Endothelial cell (in vitro differentiated cells): ENCODE results near the gene PLPPR1. TPM values are rescaled to one million over a fixed set of nuclear protein-coding genes. Genes with fewer than 3 reads are reported as not detected.
"Not testable (repeated sequence)": the region's sequence is repeated elsewhere in the genome, so short reads cannot be mapped to it uniquely, and the experiment has no call there.

Experiments used
- DNase-seq: peaks from one replicate; pipeline ENCODE4 v3.0.0; 2021; ENCODE audit warnings: low spot score
- H3K27ac Mint-ChIP-seq: one replicate; pipeline ENCODE4 v1.8.0; 2021; ENCODE audit warnings: mixed read lengths, inconsistent platforms; ENCODE audit not compliant: unreplicated experiment
- H3K27me3 Mint-ChIP-seq: one replicate; pipeline ENCODE4 v1.8.0; 2021; ENCODE audit warnings: mild to moderate bottlenecking, moderate library complexity, mixed read lengths, inconsistent platforms; ENCODE audit not compliant: unreplicated experiment
- H3K36me3 Mint-ChIP-seq: one replicate; pipeline ENCODE4 v1.8.0; 2021; ENCODE audit warnings: mild to moderate bottlenecking, low read depth, mixed read lengths, inconsistent platforms; ENCODE audit not compliant: unreplicated experiment
- H3K4me1 Mint-ChIP-seq: one replicate; pipeline ENCODE4 v1.8.0; 2021; ENCODE audit warnings: mild to moderate bottlenecking, mixed read lengths, inconsistent platforms; ENCODE audit not compliant: unreplicated experiment
- H3K4me3 Mint-ChIP-seq: one replicate; pipeline ENCODE4 v1.8.0; 2021; ENCODE audit warnings: mild to moderate bottlenecking, mixed read lengths, inconsistent platforms; ENCODE audit not compliant: unreplicated experiment
- H3K9me3 Mint-ChIP-seq: one replicate; pipeline ENCODE4 v1.8.0; 2021; ENCODE audit warnings: mixed read lengths, inconsistent platforms; ENCODE audit not compliant: unreplicated experiment
- CTCF ChIP-seq: fragments of 200-600 bp; sonication (generic); IDR thresholded peaks from one replicate; pipeline ENCODE4 v1.5.0; 2021; ENCODE audit warnings: antibody characterized with exemption; ENCODE audit not compliant: unreplicated experiment
- total RNA-seq: library from RNA; stranded (reverse); fragmentation: NEBNext Ultra II Directional; extraction: Animal tissue kit (Norgen Biotek cat#: 25700); gene quantifications from one replicate; pipeline ENCODE4 v1.2.1, GENCODE V29; 2021; ENCODE audit not compliant: unreplicated experiment

PLPPR1 gene
- total RNA-seq, 1 donor from 2014 or later, result 0.15 TPM

- DNase-seq, result no peak
- Mint-ChIP-seq H3K36me3 (no peaks in the 10 kb centered on the region), H3K4me1 (no peaks in the 10 kb centered on the region), H3K9me3 (no peaks in the 10 kb centered on the region), H3K27ac (no peak overlapping the region), H3K4me3 (no peak overlapping the region), H3K27me3 (peaks cover 3% of the 10 kb centered on the region)
- no peak for TF ChIP-seq CTCF
These were observed 247.3 kb downstream of the PLPPR1 start for GRCh38 chr9:101275769-101276250.

- H3K27me3 Mint-ChIP-seq, H3K4me3 Mint-ChIP-seq, H3K9me3 Mint-ChIP-seq, DNase-seq, H3K4me1 Mint-ChIP-seq, H3K27ac Mint-ChIP-seq, H3K36me3 Mint-ChIP-seq: not testable (repeated sequence)
These were observed 262.5 kb downstream of the PLPPR1 start for GRCh38 chr9:101291043-101291442.

GRCh38 chr9:101299901-101300300 is 271.4 kb downstream of the PLPPR1 start:
- DNase-seq, result no peak
- no peak overlapping the region for H3K27ac Mint-ChIP-seq
- no peak for TF ChIP-seq CTCF
- no peaks in the 10 kb centered on the region for H3K9me3 Mint-ChIP-seq
- H3K4me3 Mint-ChIP-seq, result no peak overlapping the region
- H3K4me1 Mint-ChIP-seq, result no peaks in the 10 kb centered on the region
- no peaks in the 10 kb centered on the region for H3K27me3 Mint-ChIP-seq
- H3K36me3 Mint-ChIP-seq, result no peaks in the 10 kb centered on the region

GRCh38 chr9:101307051-101307450 is 278.5 kb downstream of the PLPPR1 start:
- H3K27me3 Mint-ChIP-seq, result peaks cover 4% of the 10 kb centered on the region
- H3K27ac Mint-ChIP-seq, result no peak overlapping the region
- H3K4me3 Mint-ChIP-seq, result no peak overlapping the region
- no peaks in the 10 kb centered on the region for H3K4me1 Mint-ChIP-seq
- H3K9me3 Mint-ChIP-seq, result no peaks in the 10 kb centered on the region
- no peak for TF ChIP-seq CTCF
- DNase-seq, result no peak
- no peaks in the 10 kb centered on the region for H3K36me3 Mint-ChIP-seq

GRCh38 chr9:101307524-101308213 is 279.1 kb downstream of the PLPPR1 start:
- H3K36me3 Mint-ChIP-seq, result no peaks in the 10 kb centered on the region
- DNase-seq, result no peak
- no peaks in the 10 kb centered on the region for H3K4me1 Mint-ChIP-seq
- H3K27me3 Mint-ChIP-seq, result peaks cover 4% of the 10 kb centered on the region
- H3K4me3 Mint-ChIP-seq, result no peak overlapping the region
- no peak overlapping the region for H3K27ac Mint-ChIP-seq
- H3K9me3 Mint-ChIP-seq, result no peaks in the 10 kb centered on the region
- no peak for TF ChIP-seq CTCF
